ENCODE results near the gene NUAK1.
"Not testable (repeated sequence)": the region's sequence is repeated elsewhere in the genome, so short reads cannot be mapped to it uniquely, and the experiment has no call there.

The NUAK1 gene

DNA sequence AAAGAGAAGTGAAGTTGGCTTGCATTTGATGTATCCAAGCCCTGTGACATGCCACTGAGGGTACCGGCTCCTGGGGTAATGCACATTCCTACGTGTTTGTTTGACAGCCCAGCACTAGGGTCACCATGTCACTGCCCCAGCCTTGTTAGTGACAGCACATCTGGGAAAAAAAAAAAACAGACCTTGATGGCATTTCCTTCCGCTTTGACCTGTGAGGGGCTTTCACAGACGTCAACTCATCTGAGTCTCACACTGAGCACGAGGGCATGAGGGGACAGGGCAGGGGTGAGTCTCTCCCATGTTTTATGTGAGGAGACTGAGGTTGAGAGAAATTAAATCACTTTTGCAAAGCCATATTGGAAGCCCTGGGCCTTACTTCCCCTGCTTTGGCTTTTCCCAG lies 111.5 kb downstream of the NUAK1 start:
- DNase-seq, result no peak

DNA sequence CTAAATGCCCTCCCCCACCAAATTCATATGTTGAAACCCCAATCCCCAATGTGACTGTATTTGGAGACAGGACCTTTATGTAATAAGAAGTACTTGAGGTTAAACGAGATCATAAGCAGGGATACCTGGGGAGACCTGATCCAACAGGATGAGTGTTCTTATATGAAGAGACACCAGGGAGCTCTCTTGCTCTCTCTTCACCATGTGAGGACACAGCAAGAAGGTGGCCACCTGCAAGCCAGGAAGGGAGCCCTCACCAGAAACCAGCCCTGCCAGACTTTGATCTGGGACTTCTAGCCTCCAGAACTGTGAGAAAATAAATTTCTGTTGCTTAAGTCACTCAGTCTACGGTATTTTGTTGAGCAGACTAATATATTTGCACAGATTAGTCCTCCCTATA lies 113.6 kb downstream of the NUAK1 start:
- no peak for DNase-seq

- DNase-seq, result no peak
Measured at GRCh38 chr12:106023039-106023438, 115.7 kb downstream of the NUAK1 start.

GRCh38 chr12:106022568-106023012 lies 116.2 kb downstream of the NUAK1 start:
- no peak for DNase-seq

DNA sequence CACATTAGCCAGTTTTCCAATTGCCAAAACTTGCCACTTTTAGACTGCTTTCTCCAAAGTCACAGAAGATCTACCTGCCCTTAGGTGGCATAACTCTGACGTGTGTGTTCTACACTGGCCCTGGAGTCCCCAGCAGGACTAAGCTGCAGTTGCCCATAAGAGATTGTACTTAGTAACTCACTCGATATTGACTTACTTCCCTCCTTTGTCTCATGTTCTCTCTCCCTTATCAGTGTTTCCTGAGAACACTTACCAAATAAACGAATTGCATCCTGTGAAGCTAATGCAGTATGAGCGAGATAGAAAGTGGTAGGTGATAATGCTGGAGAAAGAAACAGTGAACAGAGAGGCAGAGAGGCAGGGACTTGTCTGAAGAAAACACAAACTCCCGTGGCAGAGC lies 117.2 kb downstream of the NUAK1 start:
- DNase-seq, result no peak

- no peak for DNase-seq
Measured at GRCh38 chr12:106020736-106021135, 118.0 kb downstream of the NUAK1 start.

DNA sequence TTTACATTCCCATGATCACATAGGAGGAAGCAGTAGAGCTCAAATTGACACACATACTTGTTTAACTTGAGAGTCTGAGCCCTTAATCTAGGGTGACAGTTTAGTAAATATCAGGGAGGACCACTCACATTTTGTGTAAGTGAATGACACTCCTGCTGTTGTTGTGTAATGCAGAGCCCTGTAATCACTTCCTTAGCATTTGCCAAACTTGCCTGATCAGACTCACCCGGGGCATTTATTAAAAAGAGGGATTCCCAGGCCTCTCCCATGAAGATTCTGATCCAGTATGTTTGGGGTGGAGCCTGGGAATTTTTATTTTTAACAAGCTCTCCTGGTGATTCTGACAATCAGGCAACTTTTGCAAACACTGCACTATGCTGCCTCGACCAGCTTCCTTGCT lies 119.6 kb downstream of the NUAK1 start:
- no peak for DNase-seq

DNA sequence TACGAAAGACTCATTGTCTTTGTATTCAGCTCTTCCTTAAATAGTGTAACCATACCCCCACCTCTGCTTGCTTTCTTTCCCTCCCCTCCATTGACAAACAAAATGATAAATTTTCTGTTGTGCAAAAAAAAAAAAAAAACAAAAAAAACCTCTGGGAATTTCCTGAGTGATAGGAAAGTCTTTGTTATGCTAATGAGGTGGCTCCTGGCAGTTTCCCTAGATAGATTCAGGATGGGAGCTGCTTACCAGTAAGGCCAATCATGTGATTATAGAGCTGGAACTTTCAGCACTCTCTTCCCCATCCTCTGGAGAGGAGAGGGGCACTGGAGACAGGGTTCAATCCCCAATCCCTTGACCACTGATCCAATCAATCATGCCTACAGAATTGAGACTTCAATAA lies 120.5 kb downstream of the NUAK1 start:
- no peak for DNase-seq

DNA sequence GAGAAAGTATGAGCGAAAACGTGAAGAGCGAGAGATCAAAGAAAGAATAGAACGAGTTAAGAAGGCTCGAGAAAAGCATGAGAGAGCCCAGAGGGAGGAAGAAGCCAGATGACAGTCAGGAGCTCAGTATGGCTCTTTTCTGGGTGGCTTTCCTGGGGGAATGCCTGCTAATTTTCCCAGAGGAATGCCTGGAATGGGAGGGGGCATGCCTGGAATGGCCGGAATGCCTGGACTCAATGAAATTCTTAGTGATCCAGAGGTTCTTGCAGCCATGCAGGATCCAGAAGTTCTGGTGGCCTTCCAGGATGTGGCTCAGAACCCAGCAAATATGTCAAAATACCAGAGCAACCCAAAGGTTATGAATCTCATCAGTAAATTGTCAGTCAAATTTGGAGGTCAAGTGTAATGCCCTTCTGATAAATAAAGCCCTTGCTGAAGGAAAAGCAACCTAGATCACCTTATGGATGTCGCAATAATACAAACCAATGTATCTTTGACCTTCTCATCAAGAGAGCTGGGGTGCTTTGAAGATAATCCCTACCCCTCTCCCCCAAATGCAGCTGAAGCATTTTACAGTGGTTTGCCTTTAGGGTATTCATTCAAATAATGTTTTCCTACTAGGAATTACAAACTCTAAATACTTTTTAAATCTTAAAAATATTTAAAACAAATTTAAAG lies 122.0 kb downstream of the NUAK1 start:
- not testable (repeated sequence) for DNase-seq

- no peak for DNase-seq
Measured at GRCh38 chr12:106015646-106016045, 123.1 kb downstream of the NUAK1 start.

DNA sequence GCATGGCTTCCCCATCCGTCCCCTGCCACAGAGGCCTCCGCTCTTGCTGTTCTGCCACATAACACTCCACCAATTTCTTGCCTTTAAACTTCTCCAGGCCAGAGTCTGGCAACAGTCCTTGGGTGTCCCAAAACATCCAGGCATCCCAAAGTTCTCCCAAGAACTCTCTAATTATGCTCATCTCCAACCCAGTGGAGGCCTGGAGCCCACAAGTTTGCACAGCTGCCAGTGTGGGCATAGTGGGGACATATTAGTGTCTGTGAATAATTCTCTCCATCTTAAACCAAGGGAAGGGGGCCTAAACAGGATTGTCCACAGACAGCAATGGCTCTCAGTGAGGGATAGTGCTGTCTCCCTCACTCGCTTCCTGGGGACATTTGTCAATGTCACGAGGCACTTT lies 124.8 kb downstream of the NUAK1 start:
- DNase-seq, result no peak
